GM12892 (cell line): ENCODE measurements around the gene FSIP1.

ENCODE experiments used
- POLR2A ChIP-seq: IDR thresholded peaks from 2 replicates; pipeline ENCODE4 v1.6.1; 2011; ENCODE audit warnings: low read depth, low read length, control low read depth
- POLR2AphosphoS5 ChIP-seq: IDR thresholded peaks from 2 replicates; pipeline ENCODE4 v1.6.1; 2011; ENCODE audit warnings: low read depth, low read length, control low read depth
- TAF1 ChIP-seq: IDR thresholded peaks from 2 replicates; pipeline ENCODE4 v1.6.1; 2011; ENCODE audit warnings: low read depth, mild to moderate bottlenecking, control low read depth, low read length, borderline replicate concordance

DNA sequence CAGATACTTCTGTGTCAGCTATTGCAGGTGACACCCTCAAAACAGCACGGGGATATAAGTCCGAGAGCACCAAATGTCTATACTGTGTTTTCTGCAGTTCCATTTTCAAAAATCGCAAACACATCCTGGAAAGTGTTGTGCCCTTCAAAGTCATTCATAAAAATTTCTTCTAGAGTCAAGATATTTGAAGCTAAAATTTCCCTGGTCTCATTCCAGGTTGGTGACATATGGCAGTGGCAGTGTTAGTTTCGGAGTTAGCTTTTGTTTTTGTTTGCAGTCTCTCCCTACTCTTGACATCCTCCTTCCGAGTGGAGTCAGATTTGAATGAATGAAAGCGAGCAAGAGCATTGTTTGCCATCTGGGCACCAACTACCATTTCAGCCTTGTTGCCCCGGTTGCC lies 3.2 kb upstream of the FSIP1 start:
- no peak for TF ChIP-seq POLR2A
- no peak for TF ChIP-seq POLR2AphosphoS5
- TF ChIP-seq TAF1, result no peak
